Measurements from ENCODE around the gene KIRREL3.

The KIRREL3 gene

GRCh38 chr11:126547161-126547560 lies 453.4 kb downstream of the KIRREL3 start:
- no peak for DNase-seq

DNA sequence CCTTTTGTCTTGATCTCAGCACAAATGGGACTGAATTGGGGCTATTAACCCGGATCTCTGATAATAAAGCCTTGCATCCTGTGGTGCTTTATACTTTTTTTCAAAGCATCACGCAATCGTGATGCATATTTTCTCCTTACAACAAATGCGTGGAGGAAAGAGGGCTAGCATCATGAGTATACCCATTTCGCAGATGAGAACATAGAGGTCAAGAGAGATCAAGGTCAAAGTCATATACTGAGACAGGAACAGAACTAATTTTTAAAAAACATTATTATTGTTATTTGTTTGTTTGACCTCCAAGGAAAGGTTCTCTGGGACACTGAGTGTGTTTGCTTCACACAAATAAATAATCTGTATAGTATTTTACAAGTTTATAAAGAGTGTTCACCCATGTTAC lies 453.9 kb downstream of the KIRREL3 start:
- no peak for DNase-seq

DNA sequence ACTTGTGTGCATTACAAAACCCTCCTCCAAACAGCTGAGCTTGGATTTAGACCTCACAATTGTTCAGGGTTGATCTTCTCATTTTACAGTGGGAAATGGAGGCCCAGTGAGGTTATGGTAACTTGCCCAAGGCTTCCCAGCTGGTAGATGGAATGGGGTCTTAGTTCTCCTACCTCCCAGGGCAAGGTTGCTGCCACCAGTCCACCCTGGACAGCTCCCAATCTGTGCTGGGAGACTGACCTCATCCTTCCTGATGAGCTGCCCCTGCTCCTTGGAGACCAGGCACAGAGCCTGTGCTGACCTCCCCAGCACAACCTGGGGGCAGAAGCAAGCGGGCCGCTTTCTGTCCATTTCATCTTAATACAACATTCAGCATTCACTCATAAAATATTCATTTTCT lies 454.4 kb downstream of the KIRREL3 start:
- DNase-seq: no peak

DNA sequence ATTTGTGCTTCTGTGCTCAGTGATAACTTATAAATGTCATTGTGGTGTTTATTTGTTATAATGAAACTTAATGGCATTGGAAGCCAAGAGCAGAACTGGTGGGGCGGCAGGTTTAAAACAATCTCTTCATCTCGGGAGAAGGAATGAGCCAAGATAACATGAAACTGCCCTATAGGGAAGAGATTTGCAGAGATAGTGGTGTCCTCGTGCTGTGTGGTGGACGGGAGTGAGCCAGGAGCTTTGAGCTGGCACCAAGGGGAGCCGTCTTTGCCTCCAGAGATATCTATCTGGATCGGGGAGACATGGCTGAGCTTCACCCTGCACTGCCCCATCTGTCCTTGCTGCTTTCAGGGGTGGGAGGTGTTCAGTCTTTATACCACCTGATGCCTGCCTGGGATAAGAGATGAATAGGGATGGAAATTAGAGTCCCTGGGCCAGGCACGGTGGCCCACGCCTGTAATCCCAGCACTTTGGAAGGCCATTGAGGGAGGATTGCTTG lies 455.5 kb downstream of the KIRREL3 start:
- DNase-seq: no peak

DNA sequence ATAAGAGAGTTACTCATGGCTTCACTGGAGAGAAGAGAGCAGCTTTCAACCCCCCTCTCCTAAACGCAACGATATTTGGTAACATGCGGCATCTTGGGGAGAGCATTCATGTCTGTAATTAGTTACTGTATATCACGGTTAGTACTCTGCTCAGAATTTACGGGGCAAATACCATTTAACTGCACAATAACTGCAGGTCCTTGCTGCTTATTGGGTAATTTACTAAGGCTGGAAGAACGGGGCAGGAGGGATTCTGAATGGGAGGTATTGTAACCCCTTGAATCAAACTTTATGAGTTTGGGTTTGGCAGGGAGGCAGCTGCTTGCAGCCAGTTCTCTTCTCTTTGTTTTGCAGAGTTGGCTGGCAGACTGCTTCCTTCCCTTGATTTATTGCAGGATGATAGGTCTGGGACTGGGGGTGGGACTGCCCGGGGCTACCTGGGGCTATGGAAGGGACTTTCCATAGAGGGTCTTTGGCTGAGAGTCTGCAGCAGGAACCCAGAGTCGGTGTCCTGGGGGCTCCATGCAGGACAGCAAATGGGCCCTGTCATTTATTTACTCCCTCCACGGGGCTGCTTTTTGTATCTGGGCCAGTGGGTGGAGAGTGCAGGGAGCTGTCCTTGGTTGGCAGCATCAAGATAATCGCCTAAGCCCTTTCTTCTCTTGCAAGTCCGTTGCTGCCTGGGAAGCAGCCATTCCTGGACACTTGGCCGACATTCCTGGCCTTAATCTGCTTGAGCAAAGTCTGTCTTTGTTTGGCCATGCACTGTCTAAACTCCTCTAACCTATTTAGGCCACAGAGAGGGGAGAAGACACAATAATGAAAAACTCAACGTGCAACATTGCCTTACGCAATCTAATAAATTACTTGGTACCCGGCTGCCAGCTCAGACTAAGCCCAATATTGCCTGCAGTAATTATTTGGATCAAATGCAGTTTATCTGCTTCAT lies 456.2 kb downstream of the KIRREL3 start:
- no peak for DNase-seq

DNA sequence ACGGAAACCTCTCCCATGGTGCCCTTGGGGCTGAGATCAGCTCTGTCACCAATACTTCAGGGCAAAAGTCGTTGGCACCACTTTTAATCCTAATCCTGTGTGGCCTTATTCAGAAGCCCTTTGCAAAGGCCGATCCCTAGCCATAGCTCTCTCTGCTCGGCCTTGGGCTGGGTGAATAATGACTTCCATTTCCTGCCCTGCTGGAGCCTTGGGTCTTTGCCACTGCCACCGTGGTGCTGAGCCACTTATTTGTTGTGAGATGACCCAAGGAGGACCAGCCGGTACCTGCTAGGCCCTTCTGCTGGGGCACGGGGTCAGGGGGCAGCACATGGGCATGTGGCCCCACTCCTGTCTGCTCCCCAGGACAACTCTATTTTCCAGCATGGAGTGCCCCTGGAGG lies 456.9 kb downstream of the KIRREL3 start:
- DNase-seq: no peak

DNA sequence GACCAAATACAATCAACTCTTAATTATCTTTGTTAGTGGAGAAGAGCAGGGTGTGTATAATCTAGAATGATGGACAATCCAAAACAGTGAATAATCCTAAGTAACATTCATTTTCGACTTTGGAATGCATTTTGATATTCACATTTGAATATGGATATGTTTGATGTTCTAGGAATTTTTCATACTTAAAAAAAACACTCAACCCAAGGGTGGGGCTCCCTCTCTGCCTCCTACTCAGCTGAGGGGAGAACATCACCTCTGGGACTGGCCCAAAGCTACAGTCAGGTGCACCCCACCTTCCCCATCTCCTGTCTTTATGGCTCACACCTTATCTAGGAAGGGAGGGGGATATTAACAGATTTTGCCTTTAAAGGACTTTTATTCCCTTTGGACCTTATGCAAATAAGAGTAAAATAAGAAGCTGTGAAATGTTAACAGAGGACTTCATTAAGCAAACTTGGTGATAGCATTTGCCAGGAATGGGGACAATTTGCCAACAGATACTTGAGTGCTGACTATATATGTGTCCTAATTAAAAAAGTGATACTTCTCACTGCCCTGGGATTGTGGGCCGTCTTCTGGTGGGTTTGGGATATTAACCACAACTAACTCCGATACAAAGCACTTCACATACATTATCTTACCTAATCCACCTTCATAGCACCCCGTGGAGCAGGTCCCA lies 458.1 kb downstream of the KIRREL3 start:
- DNase-seq: no peak

GRCh38 chr11:126538071-126538470 lies 462.5 kb downstream of the KIRREL3 start:
- DNase-seq: no peak

- DNase-seq: no peak
These were observed 463.1 kb downstream of the KIRREL3 start for GRCh38 chr11:126537492-126537891.

DNA sequence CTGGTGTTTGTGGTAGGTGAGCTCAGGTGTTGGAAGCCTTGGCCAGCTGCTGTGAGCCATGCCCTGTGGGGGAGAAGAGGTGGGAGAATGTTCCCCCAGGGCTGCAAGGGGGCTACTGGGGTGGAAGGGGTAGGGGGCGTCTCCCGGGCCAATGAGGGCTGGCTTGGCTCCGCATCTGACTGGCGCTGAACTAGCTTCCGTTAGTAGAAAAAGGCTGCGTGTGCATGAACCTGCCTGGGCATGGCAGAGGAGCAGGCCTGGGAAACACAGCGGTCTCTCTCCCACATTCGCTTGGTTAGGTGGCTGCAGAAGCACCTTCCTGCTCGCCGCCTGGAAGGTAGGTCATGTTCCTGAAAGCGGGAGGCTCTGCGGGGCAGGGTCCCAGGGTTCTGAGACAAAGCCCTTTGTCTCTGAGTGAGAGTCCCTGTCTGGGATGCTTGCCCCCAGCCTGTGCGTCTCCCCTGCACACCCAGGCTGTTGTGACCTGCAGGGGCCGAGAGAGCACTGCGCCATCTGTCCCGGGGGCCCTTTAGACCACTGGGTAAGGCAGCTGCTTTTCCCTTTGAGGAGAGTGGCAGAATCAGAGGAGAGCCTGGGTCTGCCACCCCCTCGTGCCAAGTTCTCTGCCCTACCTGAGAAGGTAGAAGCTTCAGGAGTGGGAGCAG lies 466.3 kb downstream of the KIRREL3 start:
- DNase-seq: no peak

DNA sequence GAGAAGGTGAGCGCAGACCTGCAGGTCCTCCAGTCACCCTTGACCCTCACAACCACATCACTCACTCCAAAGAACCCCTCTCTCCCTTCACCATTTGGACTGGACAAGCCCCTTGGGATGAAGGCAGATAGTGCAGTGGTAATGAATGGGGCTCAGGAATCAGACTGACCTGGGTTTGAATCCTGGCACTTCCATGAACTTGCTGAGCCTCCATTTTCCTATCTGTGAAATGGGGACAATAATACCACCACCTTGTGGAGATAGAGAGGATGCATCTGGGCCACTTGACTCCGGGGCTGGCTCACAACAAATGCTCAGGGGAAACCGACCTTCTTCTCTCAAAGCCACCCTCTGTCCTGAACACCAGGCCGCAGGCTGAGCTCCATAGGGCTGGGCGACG lies 467.0 kb downstream of the KIRREL3 start:
- no peak for DNase-seq

GRCh38 chr11:126530416-126530815 lies 470.2 kb downstream of the KIRREL3 start:
- DNase-seq: no peak

DNA sequence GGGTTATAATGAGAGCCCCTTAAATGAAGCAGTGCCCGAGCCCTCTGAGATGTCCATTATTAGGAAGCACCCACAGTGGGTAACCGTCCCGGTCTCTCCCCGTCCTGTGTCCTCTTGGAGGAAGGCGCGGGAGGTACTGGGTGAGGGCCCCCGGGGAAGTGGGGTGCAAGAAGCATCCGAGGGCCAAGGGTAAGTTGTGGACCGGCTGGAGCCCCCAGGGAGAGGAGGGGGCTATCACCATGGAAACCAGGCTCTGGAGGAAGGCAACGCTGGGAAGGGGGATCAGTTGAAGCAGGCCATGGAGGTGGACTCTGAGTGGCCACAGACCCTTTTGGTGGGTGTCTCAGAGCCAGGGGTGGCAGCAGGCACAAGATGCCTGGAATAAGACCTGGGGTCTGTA lies 471.5 kb downstream of the KIRREL3 start:
- DNase-seq: no peak

DNA sequence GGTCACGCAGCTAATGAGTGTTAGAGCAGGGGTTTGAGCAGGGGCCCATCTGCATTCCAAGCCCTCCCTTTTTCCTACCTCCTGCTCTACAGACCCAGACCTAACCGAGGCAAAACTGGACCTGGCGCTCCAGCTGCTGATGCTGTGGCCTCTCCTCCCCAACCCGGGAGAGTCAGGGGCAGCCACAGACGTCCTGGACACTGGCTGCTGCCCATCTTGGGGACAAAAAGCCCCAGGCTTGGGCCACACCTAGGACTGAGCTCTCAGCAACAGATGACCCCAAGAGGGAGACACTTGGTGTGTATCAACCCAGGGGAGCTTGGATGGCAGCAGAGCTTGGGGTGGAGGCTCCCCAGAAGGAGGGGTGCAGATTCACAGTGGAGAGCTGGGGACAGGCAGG lies 472.5 kb downstream of the KIRREL3 start:
- DNase-seq: no peak

- DNase-seq: no peak
These were observed 472.9 kb downstream of the KIRREL3 start for GRCh38 chr11:126527651-126528050.

DNA sequence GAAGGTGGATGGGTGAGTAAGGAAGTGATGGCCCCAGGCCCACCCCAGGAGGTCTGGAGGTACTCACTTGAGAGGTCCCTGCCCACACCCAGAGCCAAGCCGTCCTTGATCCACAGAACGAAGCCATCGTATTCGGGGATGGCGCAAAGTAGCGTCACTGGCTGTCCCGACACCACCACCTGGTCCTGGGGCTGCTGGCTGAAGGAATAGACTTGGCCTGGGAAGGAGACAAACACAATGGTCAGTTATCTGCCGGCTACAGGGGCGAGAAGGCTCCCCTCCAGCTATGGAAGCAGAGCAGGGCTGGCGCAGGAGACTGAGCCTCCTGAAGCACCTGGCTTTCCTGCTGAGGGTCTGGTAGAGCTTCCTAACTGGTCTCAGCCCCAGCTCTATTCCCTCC lies 474.1 kb downstream of the KIRREL3 start:
- no peak for DNase-seq

GRCh38 chr11:126525702-126526101 lies 474.9 kb downstream of the KIRREL3 start:
- no peak for DNase-seq

GRCh38 chr11:126525216-126525615 lies 475.4 kb downstream of the KIRREL3 start:
- no peak for DNase-seq

DNA sequence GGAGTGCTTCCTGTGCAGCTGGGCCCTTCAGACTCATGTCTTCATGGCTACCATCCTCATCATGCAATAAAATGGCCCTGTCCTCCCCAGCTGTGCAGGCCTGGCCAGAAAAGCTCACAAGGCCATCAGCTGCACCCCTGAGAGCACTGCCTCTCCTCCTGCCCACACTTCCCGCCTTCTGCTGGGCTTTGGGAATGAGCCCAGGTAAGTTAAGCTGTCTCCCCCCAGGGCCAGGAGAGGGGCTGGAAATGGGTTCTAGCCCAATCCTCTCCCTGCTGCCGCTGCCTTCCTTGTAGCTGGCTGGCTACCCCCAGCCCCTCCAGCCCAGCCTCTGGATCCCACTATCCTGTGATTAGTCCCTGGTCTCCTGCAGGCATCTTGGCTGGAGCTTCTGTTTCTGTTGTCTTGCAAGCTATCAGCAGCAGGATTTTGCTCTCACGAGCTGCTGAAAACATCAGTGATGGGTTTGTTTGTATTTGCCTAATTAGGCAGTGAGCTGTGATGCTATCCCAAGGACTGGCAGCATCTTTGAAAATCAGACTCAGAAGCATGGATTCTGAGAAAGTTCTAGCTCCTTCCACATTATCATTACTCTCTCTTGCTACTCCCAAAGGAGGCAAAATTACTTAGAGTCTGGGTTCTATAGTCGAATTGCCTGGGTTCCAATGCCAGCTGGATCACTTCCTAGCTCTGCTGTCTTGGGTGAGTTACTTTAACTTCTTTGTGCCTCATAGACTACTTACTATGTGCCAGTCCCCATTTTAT lies 476.9 kb downstream of the KIRREL3 start:
- DNase-seq: no peak

DNA sequence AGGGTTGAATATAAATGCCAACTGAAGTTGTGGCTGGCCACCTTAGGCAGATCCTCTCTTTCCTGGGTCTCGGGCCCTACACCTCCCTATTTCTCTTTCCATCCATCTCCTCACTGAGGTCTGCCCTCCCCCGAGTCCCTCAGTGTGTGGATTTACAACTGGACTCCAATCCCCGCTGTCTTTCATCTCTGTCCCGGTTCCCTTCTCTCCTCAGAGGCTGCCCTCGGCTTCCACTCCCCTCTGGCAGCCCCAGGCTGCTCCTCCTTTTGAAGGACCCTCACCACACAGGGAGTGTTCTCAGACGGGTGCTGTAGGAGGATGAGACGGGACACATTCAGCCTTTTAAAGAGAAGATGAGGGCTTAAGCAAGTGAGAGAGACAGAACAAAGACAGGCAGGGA lies 478.0 kb downstream of the KIRREL3 start:
- no peak for DNase-seq

DNA sequence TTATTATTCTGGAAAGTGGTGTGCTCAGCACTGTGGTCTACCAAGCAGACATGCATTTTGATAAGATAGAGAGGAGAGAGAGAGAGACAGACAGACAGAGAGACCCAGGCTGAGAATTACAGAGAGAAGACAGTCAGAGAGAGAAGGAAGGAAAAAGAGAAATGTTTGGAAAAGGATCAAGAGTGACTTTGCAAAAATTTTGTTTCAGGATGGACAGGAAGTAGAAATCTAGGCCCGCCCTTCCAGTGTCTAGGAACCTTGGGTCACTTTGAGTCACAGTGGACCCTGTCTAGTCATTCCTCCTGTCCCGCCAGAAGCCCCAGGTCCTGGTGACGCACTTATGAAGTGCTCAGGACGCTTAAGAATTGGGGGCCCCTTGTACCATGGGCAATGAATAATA lies 478.4 kb downstream of the KIRREL3 start:
- no peak for DNase-seq

GRCh38 chr11:126521196-126521595 lies 479.4 kb downstream of the KIRREL3 start:
- DNase-seq: no peak

Data from activated gamma-delta T cell treated with Interleukin-2 at 50 U/mL for 16 hours (primary cell).